Glutamatergic neuron (in vitro differentiated cells): ENCODE data around the gene ZFC3H1. TPM values are rescaled to one million over a fixed set of nuclear protein-coding genes. Genes with fewer than 3 reads are reported as not detected.

Source experiments
- DNase-seq: peaks from one replicate; pipeline ENCODE4 v3.0.0; 2022
- H3K27ac Mint-ChIP-seq: one replicate; pipeline ENCODE4 v1.8.0; 2020; ENCODE audit warnings: mild to moderate bottlenecking, mixed read lengths, inconsistent platforms; ENCODE audit not compliant: unreplicated experiment
- H3K27me3 Mint-ChIP-seq: one replicate; pipeline ENCODE4 v1.8.0; 2020; ENCODE audit warnings: mild to moderate bottlenecking, moderate library complexity, mixed read lengths, inconsistent platforms; ENCODE audit not compliant: unreplicated experiment
- H3K36me3 Mint-ChIP-seq: one replicate; pipeline ENCODE4 v1.8.0; 2020; ENCODE audit warnings: mild to moderate bottlenecking, mixed read lengths, inconsistent platforms; ENCODE audit not compliant: unreplicated experiment
- H3K4me1 Mint-ChIP-seq: one replicate; pipeline ENCODE4 v1.8.0; 2020; ENCODE audit warnings: mild to moderate bottlenecking, low read depth, mixed read lengths, inconsistent platforms; ENCODE audit not compliant: unreplicated experiment
- H3K4me3 Mint-ChIP-seq: one replicate; pipeline ENCODE4 v1.8.0; 2020; ENCODE audit warnings: mild to moderate bottlenecking, mixed read lengths, inconsistent platforms; ENCODE audit not compliant: unreplicated experiment
- H3K9me3 Mint-ChIP-seq: one replicate; pipeline ENCODE4 v1.8.0; 2020; ENCODE audit warnings: mild to moderate bottlenecking, moderate library complexity, mixed read lengths, inconsistent platforms; ENCODE audit not compliant: unreplicated experiment
- CTCF ChIP-seq: fragments of 200-600 bp; sonication (generic); IDR thresholded peaks from one replicate; pipeline ENCODE4 v1.5.0; 2021; ENCODE audit not compliant: partially characterized antibody, unreplicated experiment
- total RNA-seq: library from RNA; stranded (reverse); fragmentation: NEBNext Ultra II Directional; extraction: Animal tissue kit (Norgen Biotek cat#: 25700); gene quantifications from one replicate; pipeline ENCODE4 v1.2.1, GENCODE V29; 2021; ENCODE audit not compliant: unreplicated experiment

ZFC3H1 gene
- total RNA-seq, 1 donor from 2014 or later: 66.7 TPM

- Mint-ChIP-seq H3K36me3 (no peaks in the 10 kb centered on the region), H3K27me3 (no peaks in the 10 kb centered on the region), H3K9me3 (no peaks in the 10 kb centered on the region), H3K27ac (no peak overlapping the region), H3K4me1 (no peaks in the 10 kb centered on the region), H3K4me3 (no peak overlapping the region)
- TF ChIP-seq CTCF: no peak
- DNase-seq: no peak
Observed at GRCh38 chr12:71646512-71646911, 17.1 kb downstream of the ZFC3H1 start.

- no peak overlapping the region for H3K4me3 Mint-ChIP-seq
- DNase-seq: no peak
- no peak for TF ChIP-seq CTCF
- no peaks in the 10 kb centered on the region for H3K9me3 Mint-ChIP-seq
- H3K36me3 Mint-ChIP-seq: no peaks in the 10 kb centered on the region
- no peaks in the 10 kb centered on the region for H3K27me3 Mint-ChIP-seq
- H3K4me1 Mint-ChIP-seq: no peaks in the 10 kb centered on the region
- H3K27ac Mint-ChIP-seq: no peak overlapping the region
Observed at GRCh38 chr12:71645268-71645667, 18.4 kb downstream of the ZFC3H1 start.

GRCh38 chr12:71642264-71642663 lies 21.4 kb downstream of the ZFC3H1 start:
- DNase-seq: no peak
- no peak for TF ChIP-seq CTCF
- Mint-ChIP-seq H3K4me1 (no peaks in the 10 kb centered on the region), H3K27me3 (no peaks in the 10 kb centered on the region), H3K4me3 (no peak overlapping the region), H3K9me3 (no peaks in the 10 kb centered on the region), H3K27ac (no peak overlapping the region), H3K36me3 (no peaks in the 10 kb centered on the region)

- H3K27ac Mint-ChIP-seq: no peak overlapping the region
- no peak overlapping the region for H3K4me3 Mint-ChIP-seq
- no peak for TF ChIP-seq CTCF
Observed at GRCh38 chr12:71641390-71641789, 22.3 kb downstream of the ZFC3H1 start.

GRCh38 chr12:71640316-71640715 lies 23.3 kb downstream of the ZFC3H1 start:
- H3K36me3 Mint-ChIP-seq: no peaks in the 10 kb centered on the region

More at GRCh38 chr12:71641390-71641789, 22.3 kb downstream of the ZFC3H1 start:
- Mint-ChIP-seq H3K4me1 (no peaks in the 10 kb centered on the region), H3K27me3 (no peaks in the 10 kb centered on the region), H3K9me3 (no peaks in the 10 kb centered on the region), H3K36me3 (no peaks in the 10 kb centered on the region)
- no peak for DNase-seq

More at GRCh38 chr12:71640316-71640715, 23.3 kb downstream of the ZFC3H1 start:
- Mint-ChIP-seq H3K4me3 (no peak overlapping the region), H3K9me3 (no peaks in the 10 kb centered on the region), H3K27me3 (no peaks in the 10 kb centered on the region), H3K4me1 (no peaks in the 10 kb centered on the region), H3K27ac (no peak overlapping the region)
- TF ChIP-seq CTCF: no peak
- no peak for DNase-seq
